ENCODE results near the gene GRP. TPM values are rescaled to one million over a fixed set of nuclear protein-coding genes. Genes with fewer than 3 reads are reported as not detected.

GRP gene
- not detected in 2 replicates for total RNA-seq (2014; rRNA removed; shearing (Covaris generic); ENCODE audit: low replicate concordance)

DNA sequence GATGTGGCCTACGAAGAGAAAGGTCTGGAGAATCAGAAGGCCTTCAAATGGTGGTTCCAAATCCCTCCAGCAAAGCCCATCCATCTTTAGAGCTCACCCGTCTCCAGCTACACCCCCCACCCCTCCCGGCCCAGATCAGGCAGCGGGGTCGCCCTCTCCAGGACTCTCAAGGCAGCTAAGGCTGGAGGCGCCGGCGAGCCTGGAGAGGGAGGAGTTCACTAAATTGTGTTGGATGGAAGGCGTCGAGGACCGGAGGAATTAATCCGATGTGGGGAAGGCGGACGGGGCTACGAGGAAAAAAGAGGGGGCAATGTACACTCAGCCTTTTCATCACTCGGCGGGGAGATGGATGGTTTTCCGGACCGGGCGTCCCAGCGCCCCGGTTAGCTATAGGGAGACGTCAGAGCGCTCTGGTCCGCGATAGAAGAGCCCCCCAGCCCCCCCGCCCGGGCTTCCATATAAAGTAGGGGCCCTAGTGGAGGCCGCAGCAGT, at the start of gene GRP:
GRP (plus strand) TSS at position 487 of the 492 bp plus-strand sequence. CDS start 108 bp downstream, outside the sequence.
- no peak for DNase-seq (ENCODE audit: low read depth)
- in situ Hi-C loops (cut with HindIII; ENCODE audit: low pct_unique_long_range_greater_than_20kb, low sequenced_read_pairs), result no loop called here

DNA sequence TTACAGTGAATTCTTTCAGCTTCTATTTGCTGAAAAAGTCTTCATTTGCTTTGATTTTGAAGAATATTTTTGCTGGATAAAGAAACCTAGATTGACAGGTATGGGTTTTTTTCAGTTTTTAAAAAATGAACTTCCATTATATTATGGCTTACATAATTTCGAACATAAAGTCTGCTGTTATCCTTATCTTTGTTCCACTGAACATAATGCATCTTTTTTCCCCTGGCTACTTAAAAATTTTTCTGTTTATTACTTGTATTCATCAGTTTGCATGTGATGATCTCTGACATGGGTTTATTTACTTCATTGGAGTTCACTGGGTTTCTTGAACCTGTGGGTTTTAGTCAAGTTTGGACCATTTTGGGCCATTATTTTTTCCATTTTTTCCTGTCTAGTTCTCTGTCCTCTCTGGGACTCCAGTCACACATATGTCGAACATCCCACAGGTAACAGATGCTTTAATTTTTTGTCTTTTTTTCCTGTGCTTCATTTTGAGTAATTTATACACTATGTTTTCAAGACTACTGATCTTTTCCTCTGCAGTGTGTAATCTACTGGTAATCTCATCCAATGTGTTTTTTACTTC, 47.2 kb upstream of the GRP start:
- in situ Hi-C loops (cut with HindIII; ENCODE audit: low pct_unique_long_range_greater_than_20kb, low sequenced_read_pairs), result no loop called here
- DNase-seq (ENCODE audit: low read depth), result no peak

GRCh38 chr18:59177485-59177884, 42.5 kb upstream of the GRP start:
- DNase-seq (ENCODE audit: low read depth), result no peak
- in situ Hi-C loops (cut with HindIII; ENCODE audit: low pct_unique_long_range_greater_than_20kb, low sequenced_read_pairs), result no loop called here

- in situ Hi-C loops (cut with HindIII; ENCODE audit: low pct_unique_long_range_greater_than_20kb, low sequenced_read_pairs), result no loop called here
- DNase-seq (ENCODE audit: low read depth), result no peak
Measured at GRCh38 chr18:59180150-59180845, 39.7 kb upstream of the GRP start.

GRCh38 chr18:59182673-59183072, 37.3 kb upstream of the GRP start:
- in situ Hi-C loops (cut with HindIII; ENCODE audit: low pct_unique_long_range_greater_than_20kb, low sequenced_read_pairs), result no loop called here
- no peak for DNase-seq (ENCODE audit: low read depth)

GRCh38 chr18:59189008-59189407, 30.9 kb upstream of the GRP start:
- DNase-seq (ENCODE audit: low read depth), result no peak
- in situ Hi-C loops (cut with HindIII; ENCODE audit: low pct_unique_long_range_greater_than_20kb, low sequenced_read_pairs), result no loop called here

- in situ Hi-C loops (cut with HindIII; ENCODE audit: low pct_unique_long_range_greater_than_20kb, low sequenced_read_pairs), result no loop called here
- no peak for DNase-seq (ENCODE audit: low read depth)
Measured at GRCh38 chr18:59189746-59190145, 30.2 kb upstream of the GRP start.

DNA sequence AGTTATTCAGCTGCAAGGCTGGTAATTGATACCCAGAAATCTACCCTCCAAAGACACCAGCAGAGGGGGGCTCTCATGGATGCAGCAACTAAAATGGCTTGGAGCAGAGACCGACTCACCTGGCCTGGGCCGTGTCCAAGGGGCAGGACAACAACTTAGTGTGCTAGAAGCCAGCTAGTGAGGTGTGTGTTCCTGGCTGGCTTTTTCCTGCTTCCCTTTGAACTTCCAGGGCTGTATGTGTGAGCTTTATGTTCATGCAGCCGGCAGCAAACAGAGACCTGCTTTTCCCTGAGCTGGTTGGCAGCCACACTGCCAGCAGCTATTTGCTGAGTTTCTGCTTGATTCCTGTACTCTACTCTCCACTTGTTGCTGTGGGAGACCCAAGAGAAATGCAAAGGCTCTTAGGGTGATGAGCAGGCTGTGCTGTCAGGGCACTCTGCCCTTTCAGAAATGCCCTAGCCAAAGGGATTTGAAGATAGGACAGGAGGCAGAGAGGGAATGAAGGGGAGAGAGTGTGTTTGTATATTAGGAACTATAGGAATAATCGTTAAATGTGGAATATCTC, 23.7 kb upstream of the GRP start:
- no peak for DNase-seq (ENCODE audit: low read depth)
- in situ Hi-C loops (cut with HindIII; ENCODE audit: low pct_unique_long_range_greater_than_20kb, low sequenced_read_pairs), result no loop called here

DNA sequence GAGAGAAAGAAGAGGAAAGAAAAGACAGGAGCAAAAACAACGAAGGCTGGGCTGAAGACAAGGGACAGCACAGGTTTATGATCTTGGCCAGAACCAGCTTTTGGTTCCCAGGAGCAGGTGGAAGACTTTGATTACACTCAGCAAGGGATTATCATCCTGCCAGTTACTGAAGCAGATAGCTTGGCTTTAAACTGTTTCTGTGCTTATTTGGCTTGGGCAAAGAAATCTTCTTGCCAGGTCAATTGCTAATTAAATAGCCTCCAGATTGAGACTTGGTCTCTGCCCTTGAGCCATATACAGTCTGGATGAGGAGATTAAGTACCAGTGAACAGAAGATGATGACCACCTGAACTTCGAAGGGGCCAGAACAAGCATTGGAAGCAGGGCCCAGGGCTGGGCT, 22.3 kb upstream of the GRP start:
- DNase-seq (ENCODE audit: low read depth), result no peak
- in situ Hi-C loops (cut with HindIII; ENCODE audit: low pct_unique_long_range_greater_than_20kb, low sequenced_read_pairs), result no loop called here

DNA sequence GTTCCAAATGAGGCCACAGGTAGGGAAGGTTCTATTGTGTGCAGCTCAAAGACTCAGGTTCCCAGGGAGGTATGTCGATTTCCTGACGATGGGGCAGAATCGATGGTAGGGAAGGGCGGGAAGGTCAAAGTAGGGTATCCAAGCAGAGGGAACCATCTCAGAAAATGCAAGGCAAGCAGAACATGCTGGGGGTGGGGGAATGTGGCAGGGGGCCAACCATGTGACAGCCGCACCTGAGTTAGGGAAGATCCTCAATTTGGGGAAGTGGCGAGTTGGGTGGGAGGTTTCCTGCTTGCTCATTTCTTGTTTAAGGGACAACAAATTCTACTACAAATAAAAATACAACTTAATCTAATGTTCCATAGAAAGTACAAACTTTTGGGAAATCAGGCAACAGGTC, 21.7 kb upstream of the GRP start:
- in situ Hi-C loops (cut with HindIII; ENCODE audit: low pct_unique_long_range_greater_than_20kb, low sequenced_read_pairs), result no loop called here
- no peak for DNase-seq (ENCODE audit: low read depth)

DNA sequence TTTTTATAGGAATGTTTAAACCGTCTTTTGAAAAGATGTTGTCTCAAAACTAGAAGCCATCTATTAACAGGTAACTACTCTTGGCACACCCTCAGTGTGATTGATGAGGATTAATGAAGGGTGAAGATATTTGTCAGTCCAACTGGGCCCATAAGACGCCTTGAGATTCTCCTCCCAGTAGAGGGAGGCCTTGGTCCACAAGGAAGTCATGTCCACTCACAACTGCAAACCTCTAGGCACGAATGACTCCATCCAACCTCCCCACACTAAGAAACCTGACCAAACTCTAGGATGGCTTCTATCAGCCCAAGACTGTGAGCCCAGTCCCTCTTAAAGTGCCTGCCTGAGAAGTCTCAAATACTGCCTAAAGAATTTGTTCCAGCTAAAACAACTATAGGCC, 19.2 kb upstream of the GRP start:
- in situ Hi-C loops (cut with HindIII; ENCODE audit: low pct_unique_long_range_greater_than_20kb, low sequenced_read_pairs), result no loop called here
- no peak for DNase-seq (ENCODE audit: low read depth)

DNA sequence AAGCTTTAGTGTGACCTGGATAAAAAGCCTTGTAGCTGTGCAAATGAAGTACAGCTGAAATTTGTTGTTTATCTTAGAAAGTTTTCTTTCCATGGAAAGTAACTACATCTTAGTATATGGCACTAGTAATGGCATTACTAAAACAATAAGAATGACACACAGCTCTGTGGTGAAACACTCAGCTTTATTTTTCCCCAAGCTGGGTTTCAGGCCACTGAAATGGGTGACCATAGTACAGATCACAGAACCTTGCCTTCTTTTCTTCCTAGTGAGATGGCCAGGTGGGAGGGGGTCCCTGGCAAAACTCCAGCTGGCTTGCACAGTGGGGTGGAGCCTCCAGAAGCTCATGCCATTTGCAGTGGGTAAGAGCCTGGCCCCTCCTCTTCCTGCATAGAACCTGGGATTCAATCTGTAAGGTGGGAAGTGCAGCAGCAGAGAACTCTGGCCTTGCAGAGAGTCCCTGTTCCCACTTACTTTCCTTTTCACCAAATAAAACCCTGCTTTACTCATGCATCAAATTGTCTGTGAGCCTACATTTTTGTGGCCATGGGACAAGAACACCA, 17.6 kb upstream of the GRP start:
- DNase-seq (ENCODE audit: low read depth), result no peak

DNA sequence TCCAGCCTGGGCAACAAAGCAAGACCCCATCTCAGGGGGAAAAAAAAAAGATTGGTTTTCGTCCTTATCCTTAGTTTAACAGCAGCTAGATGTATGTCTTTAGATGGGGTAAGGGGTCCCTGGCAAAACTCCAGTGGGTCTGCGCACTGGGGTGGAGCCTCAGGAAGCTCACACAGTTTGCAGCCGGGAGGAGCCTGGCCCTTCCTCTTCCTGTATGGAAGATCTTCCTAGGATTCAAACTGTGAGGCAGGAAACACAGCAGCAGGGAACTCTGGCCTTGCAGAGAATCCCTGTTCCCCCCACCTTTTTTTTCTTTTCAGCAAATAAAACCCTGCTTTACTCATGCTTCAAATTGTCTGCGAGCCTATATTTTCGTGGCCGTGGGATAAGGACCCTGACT, 12.5 kb upstream of the GRP start:
- no peak for DNase-seq (ENCODE audit: low read depth)
- in situ Hi-C loops (cut with HindIII; ENCODE audit: low pct_unique_long_range_greater_than_20kb, low sequenced_read_pairs), result no loop called here

More for the DNA sequence above, 17.6 kb upstream of the GRP start:
- in situ Hi-C loops (cut with HindIII; ENCODE audit: low pct_unique_long_range_greater_than_20kb, low sequenced_read_pairs), result no loop called here

DNA sequence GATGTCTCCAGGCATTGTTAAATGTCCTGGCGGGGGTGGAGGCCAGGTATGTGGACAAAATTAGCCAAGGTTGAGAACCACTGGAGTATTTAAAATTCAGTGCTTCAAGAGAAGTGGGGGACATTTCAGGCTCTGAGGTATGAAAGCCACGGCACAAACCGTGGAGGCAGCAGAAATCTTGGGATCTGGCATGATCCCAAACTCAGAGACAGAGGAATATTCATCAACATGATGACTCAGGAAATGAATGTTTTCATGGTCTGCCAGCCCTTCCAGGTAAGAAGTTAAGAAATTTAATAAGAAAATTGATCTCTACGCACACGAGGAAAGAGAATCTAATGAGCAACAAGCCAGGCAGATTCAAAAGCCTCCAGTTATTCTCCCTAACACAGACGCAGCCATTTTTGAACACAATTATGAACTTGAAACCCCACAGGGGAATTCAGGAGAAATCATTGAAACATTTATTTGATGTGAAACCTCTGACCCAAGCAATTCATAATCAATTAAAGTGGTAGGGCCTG, 11.3 kb upstream of the GRP start:
- DNase-seq (ENCODE audit: low read depth), result no peak
- in situ Hi-C loops (cut with HindIII; ENCODE audit: low pct_unique_long_range_greater_than_20kb, low sequenced_read_pairs), result no loop called here

- no peak for DNase-seq (ENCODE audit: low read depth)
- in situ Hi-C loops (cut with HindIII; ENCODE audit: low pct_unique_long_range_greater_than_20kb, low sequenced_read_pairs), result no loop called here
Measured at GRCh38 chr18:59210299-59210698, 9.7 kb upstream of the GRP start.

DNA sequence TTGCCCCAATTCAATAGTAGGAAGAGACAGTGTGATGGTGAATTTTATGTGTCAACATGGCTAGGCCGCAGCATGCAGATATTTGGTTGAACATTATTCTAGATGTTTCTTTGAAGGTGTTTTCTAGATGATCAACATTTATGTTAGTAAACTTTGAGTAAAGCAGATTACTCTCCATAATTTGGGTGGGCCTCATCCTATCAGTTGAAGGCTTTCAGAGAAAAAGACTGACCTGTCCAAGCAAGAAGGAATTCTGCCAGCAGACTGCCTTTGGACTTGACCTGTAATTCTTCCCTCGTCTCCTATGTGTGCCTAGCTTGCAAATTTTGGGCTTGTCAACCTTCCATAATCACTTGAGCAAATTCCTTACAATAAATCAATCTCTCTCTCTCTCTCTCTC, 8.3 kb upstream of the GRP start:
- in situ Hi-C loops (cut with HindIII; ENCODE audit: low pct_unique_long_range_greater_than_20kb, low sequenced_read_pairs), result no loop called here
- DNase-seq (ENCODE audit: low read depth), result no peak

- no peak for DNase-seq (ENCODE audit: low read depth)
- in situ Hi-C loops (cut with HindIII; ENCODE audit: low pct_unique_long_range_greater_than_20kb, low sequenced_read_pairs), result no loop called here
Measured at GRCh38 chr18:59218018-59218417, 1.9 kb upstream of the GRP start.

GRCh38 chr18:59220164-59220783, 316 bp downstream of the GRP start:
- in situ Hi-C loops (cut with HindIII; ENCODE audit: low pct_unique_long_range_greater_than_20kb, low sequenced_read_pairs), result no loop called here
- DNase-seq (ENCODE audit: low read depth), result no peak
